ENCODE data around the gene TPI1.
"Not testable (repeated sequence)": the region's sequence is repeated elsewhere in the genome, so short reads cannot be mapped to it uniquely, and the experiment has no call there.

TPI1 gene

DNA sequence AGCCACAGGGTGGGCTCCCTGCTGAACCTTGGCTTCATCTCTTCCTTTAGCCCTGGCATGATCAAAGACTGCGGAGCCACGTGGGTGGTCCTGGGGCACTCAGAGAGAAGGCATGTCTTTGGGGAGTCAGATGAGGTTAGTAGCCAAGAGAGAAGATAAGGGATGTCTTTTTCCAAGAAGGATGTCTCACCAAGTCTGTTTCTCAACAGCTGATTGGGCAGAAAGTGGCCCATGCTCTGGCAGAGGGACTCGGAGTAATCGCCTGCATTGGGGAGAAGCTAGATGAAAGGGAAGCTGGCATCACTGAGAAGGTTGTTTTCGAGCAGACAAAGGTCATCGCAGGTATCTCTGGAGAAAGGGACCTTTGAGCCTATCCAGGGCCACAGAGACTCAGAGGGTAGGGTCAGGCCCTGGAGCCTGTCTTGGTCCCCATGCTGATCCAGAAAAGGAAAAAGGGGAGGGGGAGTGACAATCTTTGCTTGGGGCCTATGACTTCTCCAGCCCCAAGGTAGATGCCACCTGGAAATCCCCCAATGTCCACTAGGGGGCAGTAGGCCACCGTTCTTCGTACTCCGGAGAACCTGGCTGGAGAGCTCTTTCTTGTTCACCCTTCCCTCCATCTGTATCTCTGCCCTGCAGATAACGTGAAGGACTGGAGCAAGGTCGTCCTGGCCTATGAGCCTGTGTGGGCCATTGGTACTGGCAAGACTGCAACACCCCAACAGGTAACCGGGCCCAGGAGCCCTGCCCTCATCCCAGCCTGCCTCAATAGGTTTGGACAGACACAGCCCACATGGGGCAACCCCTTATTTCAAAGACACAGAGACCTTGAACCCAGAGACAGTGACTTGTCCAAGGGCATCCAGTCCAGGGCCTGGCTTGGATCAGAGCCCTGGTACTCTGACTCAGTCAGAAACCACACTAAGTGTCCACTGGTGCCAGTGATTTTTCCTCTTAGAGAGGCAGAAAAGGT lies 2.0 kb downstream of the TPI1 start:
- peak; percentile 94 for DNase-seq (ENCODE audit: low spot score)

DNA sequence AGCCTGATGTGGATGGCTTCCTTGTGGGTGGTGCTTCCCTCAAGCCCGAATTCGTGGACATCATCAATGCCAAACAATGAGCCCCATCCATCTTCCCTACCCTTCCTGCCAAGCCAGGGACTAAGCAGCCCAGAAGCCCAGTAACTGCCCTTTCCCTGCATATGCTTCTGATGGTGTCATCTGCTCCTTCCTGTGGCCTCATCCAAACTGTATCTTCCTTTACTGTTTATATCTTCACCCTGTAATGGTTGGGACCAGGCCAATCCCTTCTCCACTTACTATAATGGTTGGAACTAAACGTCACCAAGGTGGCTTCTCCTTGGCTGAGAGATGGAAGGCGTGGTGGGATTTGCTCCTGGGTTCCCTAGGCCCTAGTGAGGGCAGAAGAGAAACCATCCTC lies 3.0 kb downstream of the TPI1 start:
- not testable (repeated sequence) for DNase-seq (ENCODE audit: low spot score)

DNA sequence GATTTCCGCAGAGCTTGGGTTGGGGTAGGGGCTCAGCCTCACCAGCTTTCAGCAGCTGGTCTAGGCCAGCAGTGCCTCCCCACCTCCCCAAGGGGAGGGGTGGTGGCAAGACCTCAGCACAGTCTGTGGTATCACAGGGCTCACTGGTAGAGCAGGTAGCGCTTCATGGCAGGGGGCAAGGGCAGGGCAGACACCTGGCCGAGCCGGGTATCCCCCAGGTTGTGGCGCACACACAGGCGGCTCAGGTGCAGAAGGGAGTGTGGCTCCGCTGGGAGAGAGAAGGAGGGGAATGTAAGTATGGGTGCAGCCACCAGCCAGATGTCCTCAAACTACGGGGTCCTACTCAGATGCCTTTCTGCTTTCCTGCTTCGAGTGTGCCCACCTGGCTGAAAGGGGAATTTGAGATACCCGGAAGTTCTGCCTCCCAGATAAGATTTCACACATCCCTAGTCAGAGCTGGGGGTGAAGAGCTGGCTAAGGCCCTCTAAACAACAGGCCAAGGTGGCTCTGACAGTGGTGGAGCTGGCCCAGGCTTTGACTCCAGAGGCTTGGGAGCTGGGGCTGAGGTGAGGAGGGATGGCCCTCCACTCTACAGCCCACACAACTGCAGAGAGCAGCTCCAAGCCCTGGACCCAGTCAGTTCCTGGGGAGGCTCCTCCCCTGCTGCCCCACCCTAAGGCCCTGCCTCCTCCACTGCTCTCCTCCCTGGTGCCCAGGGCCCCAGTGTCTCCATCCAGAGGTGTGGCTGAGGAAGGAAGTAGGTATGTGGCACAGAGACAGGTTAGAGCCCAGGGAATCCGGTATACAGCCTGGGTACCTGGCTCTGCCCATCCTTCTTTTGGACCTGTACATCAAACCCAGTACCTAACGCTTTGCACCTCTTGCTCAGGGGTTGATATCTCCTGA lies 4.0 kb downstream of the TPI1 start:
- DNase-seq (ENCODE audit: low spot score): peak; percentile 51

DNA sequence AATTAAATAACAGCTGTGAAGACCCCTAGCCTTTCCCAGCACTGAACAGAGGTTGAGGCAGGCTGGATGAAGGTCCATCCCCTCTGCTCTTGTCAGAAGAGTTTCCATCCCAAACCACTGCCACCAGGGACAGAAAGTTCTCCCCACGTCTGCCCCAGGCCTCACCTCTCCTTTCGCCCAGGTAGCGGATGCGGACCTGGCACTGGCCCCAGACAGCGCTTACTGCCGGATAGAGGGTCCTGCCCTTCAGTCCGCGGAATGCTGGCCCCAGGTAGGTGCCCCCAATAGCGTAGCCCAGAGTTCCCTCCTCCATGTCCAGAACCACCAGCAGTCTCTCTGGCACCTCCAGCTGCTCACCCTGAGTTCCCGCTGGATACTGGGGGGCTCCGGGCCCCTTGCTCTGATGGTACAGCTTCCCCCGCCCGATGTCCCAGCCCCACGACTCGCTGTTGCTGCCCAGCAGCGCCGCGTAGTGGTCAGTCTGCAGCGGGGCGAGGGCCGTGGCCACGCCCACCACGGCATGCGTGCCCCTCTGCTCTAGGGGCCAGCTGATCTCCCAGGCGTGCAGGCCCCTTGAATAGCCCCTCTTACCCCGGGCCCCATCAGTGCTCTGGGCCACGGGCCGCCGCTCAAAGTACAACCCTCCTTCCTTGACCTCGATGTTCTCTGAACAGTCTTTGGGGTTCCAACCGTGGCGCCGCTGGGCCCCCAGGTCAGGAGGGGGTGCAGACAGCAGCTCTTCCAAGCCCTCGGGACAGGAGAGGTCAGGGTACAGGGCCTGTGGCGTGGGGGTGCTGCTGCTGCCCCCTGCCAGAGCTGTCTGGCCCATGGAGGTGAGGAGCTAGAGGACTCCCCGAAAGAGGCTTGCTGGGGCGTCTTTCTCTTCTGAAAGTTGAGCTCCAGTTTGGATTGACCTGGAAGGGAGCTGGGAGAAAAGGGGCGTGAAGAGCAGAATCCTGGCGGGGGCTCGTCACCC lies 5.0 kb downstream of the TPI1 start:
- peak; percentile 88 for DNase-seq (ENCODE audit: low spot score)

DNA sequence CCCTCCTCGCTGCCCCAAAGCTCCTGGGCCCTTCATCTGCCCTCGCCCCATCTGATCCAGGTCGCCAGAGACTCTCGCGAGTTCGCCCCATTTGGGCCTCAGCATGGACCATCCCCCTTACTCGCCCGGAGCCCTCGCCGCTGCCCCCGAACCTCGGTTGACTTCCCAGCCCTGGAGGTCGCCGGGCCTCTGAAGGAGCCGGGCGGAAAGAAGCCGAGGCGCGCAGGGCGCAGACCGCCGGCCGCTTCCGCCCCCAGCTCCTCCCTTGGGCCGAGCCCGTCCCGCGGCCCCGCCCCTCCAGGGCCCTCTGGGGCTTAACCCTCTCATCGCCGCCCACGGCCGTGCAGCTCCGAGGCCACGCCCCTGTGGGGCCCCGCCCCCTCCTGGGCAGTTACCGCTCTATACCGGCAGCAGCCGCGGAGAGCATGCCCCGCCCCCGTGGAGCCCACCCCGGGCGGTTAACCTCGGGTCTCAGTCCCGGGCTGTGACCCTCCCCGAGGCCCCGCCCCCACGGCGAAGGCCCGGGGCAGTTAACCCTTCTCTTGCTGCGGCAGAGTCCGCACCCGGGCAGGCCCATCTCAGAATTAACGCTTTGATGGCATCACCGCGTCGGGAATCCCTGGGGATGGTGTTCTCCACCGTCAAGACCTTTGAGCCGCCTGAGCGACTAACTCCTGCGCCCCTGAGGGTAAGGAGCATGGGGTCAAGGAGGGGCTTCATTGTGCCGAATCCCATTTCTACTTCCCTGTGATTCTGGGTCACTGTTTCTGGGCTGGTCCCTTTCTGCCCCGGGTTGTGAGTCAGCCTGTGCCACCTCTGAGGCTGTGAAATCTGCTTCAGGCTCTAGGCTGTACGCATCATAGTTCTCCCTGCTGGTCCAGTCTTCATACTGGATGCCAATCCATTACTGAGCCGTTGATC lies 6.0 kb downstream of the TPI1 start, which contains the start of gene SPSB2:
Gene SPSB2 (minus strand): TSS at position 210 of the 921 bp plus-strand sequence. CDS start 402 bp downstream, outside the sequence.
- DNase-seq (ENCODE audit: low spot score): peak; percentile 99

DNA sequence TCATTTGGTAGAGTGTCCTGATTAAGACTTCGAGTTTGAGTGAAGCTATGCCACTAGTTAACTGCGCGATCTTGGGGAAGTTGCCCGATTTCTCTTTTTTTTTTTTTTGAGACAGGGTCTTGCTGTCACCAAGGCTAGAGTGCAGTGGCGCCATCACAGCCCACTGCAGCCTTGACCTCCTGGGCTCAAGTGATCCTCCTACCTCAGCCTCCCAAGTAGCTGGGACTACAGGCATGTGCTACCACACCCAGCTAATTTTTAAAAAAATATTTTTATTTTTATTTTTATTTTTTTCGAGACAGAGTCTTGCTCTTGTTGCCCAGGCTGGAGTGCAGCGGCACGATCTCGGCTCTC lies 6.7 kb downstream of the TPI1 start:
- not testable (repeated sequence) for DNase-seq (ENCODE audit: low spot score)

DNA sequence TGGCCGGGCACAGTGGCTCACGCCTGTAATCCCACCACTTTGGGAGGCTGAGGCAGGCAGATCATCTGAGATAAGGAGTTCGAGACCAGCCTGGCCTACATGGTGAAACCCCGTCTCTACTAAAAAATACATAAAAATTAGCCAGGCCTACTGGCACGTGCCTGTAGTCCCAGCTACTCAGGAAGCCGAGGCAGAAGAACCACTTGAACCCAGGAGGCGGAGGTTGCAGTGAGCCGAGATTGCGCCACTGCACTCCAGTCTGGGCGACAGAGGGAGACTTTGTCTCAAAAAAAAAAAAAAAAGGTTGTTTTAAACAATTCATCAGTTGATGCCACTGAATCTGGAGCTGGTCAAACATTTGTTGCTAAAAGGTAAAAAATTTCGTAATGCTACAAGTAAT lies 12.5 kb downstream of the TPI1 start:
- DNase-seq (ENCODE audit: low spot score): not testable (repeated sequence)

DNA sequence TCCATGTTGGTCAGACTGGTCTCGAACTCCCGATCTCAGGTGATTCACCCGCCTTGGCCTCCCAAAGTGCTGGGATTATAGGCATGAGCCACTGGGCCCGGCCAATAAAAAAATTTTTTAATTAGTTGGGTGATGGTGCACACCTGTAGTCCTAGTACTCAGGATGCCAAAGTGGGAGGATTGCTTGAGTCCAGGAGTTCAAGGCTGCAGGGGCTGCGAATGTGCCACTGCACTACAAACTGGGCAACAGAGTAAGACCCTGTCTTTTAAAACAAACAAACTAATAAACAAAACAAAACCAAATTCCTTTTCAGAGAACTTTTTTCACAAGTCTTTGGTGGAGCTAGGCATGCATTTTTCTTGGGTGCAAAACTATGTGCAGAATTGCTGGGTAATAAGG lies 15.9 kb downstream of the TPI1 start:
- DNase-seq (ENCODE audit: low spot score): no peak

DNA sequence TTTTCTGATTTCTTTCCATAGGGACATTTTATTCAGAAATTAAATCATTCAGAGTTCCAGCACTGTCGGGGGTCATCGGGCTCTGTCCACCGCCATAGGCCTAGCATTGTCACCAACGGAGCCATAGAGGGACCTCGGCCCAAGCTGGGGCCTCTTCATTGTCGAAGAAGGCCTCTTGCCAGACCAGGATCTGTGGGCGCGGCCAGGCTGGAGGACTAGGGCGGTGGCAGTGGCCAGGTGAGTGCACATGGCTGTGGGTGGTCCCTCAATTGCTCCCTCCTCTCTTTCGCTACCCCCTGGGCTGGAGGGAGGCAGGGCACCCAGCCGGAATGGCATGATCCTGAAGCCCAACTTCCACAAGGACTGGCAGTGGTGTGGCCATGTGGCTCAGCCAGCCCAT lies 16.4 kb downstream of the TPI1 start:
- no peak for DNase-seq (ENCODE audit: low spot score)

DNA sequence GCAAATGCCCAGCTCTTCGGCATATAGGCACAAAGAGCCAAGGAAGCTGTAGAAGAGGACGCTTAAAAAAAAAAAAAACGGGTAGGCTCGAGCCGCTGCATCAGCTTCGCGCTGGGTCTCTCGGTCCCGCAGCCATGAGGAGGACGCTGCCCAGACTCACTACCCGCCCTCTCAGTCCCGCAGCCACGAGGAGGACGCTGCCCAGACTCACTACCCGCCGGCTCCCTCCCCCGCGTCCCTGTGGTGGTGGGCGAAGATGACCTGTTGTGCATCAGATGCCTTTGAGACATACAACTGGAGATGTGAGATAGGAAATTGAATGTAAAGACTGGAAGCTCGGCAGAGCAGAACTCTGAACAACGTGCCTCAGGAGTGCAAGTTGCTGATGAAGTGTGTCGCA lies 17.2 kb downstream of the TPI1 start:
- no peak for DNase-seq (ENCODE audit: low spot score)

DNA sequence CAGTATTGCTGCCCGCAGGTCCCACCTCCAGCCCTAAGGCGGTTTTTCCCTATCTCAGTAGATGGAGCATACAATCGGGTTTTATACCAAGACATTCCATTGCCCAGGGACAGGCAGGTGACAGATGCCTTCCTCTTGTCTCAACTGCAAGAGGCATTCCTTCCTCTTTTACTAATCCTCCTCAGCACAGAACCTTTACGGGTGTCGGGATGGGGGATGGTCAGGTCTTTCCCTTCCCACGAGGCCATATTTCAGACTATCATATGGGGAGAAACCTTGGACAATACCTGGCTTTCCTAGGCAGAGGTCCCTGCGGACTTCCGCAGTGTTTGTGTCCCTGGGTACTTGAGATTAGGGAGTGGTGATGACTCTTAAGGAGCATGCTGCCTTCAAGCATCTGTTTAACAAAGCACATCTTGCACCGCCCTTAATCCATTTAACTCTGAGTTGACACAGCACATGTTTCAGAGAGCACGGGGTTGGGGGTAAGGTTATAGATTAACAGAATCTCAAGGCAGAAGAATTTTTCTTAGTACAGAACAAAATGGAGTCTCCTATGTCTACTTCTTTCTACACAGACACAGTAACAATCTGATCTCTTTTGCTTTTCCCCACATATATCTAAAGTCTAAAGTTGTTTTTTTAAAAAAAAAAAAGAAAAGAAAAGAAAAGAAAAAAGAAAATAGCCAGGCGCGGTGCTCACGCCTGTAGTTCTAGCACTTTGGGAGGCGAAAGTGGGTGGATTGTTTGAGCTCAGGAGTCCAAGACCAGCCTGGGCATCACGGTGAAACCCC lies 19.1 kb downstream of the TPI1 start:
- not testable (repeated sequence) for DNase-seq (ENCODE audit: low spot score)

DNA sequence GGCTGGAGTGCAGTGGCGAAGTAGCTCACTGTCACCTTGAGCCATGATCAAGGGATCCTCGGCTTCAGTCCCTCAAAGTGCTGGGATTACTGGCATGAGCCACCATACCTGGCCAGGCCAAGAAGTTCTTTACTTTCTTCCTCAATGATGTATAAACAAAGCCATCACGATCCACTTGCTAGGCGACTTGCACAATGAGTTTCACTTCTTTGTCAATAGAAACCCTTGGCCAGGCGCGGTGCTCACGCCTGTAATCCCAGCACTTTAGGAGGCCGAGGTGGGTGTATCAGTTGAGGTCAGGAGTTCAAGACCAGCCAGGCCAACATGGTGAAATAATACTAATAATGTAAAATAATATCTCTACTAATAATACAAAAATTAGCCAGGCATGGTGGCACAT lies 20.1 kb downstream of the TPI1 start:
- no peak for DNase-seq (ENCODE audit: low spot score)

DNA sequence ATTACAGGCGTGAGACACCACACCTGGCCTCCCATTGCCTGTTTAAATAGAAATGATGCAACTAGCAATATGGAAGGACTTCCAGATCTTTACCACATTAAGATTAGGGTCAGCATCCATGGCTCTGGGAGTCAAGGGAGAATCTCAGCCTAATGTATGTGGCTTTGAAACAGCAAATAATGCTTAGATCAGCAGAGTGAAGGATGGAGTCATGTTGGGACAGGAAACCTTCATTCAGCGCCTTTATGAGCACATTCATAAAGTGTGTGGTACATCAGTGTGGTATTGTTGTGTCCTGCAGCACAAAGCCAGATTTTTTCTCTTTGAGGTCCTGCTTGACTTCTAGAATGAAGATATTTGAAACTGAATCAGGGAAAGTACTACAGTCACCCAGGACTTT lies 21.0 kb downstream of the TPI1 start:
- no peak for DNase-seq (ENCODE audit: low spot score)

DNA sequence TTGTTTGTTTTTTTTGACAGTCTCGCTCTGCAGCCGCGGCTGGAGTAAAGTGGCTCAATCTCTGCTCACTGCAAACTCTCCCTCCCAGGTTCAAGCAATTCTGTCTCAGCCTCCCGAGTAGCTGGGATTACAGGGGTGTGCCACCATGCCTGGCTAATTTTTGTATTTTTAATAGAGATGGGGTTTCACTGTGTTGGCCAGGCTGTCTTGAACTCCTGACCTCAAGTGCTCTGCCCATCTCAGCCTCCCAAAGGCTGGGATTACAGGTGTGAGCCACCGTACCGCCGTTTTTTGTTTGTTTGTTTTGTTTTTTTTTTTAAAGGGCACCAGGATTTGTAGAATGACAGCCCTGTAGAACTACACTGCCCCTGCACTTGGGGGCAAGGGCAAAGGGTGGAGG lies 21.5 kb downstream of the TPI1 start:
- not testable (repeated sequence) for DNase-seq (ENCODE audit: low spot score)

DNA sequence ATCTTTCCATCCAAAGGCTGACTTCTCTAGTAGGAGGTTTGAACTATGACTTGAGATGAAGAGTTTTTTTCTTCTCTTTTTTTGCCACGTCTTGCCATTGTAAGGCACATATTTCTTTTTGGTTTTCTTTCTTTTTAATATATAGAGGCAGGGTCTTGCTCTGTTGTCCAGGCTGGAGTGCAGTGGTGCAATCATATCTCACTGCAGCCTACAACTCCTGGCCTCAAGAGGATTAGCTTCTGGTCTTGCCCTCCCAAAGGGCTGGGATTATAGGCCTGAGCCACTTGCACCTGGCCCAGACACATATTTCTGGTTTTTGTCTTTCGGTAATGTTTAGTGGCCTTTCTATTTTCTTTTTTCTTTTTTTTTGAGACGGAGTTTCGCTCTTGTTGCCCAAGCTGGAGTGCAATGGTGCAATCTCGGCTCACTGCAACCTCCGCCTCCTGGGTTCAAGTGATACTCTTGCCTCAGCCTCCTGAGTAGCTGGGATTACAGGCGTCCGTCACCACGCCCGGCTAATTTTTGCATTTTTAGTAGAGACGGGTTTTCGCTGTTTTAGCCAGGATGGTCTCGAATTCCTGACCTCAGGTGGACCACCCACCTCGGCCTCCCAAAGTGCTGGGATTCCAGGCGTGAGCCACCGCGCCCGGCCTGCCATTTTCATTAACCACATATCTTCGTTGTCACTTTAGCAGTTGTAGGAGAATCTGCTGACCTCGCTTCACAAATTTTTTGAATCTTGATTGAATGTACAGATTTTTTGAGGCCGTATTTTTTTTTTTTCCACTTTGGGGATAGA lies 22.6 kb downstream of the TPI1 start:
- DNase-seq (ENCODE audit: low spot score): not testable (repeated sequence)

DNA sequence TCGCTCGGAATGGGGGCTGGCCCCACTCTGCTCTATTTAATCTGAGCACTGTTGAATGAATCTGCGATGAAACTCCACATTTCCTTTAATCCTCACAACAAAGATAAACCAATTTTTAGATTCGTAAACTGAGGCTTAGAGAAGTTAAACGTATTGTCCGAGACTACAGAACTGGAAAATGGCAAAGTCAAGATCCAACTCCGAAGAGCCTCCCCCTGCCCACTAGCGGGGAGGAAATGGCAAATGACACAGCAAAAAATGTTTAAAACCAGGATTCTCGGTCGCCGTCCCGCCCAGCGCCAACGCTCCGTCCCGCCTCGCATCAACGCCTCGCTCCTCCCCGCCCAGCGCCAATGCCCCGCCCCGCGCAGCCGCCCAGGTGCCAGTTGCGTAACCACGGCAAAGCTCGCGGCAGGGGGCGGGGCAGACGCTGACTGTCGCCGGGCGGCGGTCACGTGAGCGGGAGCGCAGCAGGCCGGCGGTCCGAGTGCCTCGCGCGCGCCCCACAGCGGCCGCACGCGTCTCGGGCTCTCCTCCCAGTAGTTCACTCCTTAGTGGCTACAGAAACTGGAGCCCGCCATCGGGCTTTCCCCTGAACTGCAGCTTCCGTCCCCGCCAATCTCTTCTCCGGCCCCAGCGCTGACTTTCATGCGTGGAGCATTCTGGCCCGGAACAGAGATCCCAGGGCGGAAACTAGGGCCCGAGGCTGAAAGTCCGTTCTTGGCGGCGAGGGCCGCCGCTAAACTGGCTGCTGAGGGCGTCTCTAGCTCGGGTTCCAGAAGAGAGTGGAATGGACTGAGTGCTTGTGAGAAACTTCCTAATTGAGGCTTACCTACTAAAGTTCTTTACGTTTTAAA lies 23.7 kb downstream of the TPI1 start:
- peak; percentile 98 for DNase-seq (ENCODE audit: low spot score)

DNA sequence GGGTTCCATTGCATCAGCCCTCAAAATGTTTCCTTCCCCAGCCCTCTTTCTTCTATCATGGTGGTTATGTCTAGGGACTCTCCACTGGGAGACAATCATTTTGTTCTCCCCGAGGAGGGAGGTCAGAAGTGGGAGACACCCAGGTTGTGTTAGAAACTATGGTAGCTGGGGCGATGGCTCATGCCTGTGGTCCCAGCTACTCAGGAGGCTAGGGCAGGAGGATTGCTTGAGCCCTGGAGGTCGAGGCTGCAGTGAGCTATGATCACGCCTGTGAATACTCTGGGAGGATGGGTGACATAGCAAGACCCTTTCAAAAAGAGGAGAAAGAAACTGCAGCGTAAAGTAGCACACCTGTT lies 24.3 kb downstream of the TPI1 start:
- no peak for DNase-seq (ENCODE audit: low spot score)

DNA sequence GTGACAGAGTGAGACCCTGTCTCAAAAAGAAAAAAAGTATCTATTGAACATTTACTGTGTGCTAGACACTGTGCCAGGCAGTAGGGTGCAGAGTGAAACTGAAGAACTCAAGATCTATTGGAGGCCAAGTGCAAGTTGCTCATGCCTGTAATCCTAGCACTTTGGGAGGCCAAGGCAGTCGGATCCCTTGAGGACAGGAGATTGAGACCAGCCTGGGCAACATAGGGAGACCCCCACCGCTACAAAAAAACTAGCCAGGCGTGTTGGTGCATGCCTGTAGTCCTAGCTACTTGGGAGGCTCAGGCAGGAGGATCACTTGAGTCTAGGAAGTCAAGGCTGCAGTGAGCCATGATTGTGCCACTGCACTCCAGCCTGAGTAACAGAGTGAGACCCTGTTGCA lies 25.4 kb downstream of the TPI1 start:
- DNase-seq (ENCODE audit: low spot score): not testable (repeated sequence)
